ENCODE measurements around the gene HADHB. TPM values are rescaled to one million over a fixed set of nuclear protein-coding genes. Genes with fewer than 3 reads are reported as not detected.

Gene HADHB
- total and polyA plus RNA-seq, 2 experiments from 2014 or later = 131 to 133 TPM

GRCh38 chr2:26270373-26270772 is 25.6 kb downstream of the HADHB start:
- Histone ChIP-seq H3K9me2 (replicated peaks; ENCODE audit: insufficient read depth) (no peaks in the 10 kb centered on the region), H3K27me3 (no peaks in the 10 kb centered on the region), H3K4me3 (no peak overlapping the region), H2AFZ (no peak overlapping the region), H3K79me2 (no peaks in the 10 kb centered on the region), H3K9me3 (ENCODE audit: low read depth) (no peaks in the 10 kb centered on the region), H4K20me1 (ENCODE audit: insufficient read depth, poor library complexity, severe bottlenecking) (no peaks in the 10 kb centered on the region), H3K27ac (no peak overlapping the region), H3K4me2 (no peak overlapping the region), H3K36me3 (replicated peaks; ENCODE audit: insufficient read depth, low read depth) (no peaks in the 10 kb centered on the region), H3K4me1 (ENCODE audit: insufficient read depth) (no peaks in the 10 kb centered on the region)
- TF ChIP-seq CTCF (IDR thresholded peaks at IDR 0.05; ENCODE audit: poor library complexity) (no peak), EZH2phosphoT487 (IDR thresholded peaks at IDR 0.05; ENCODE audit: low read depth, severe bottlenecking, unreplicated experiment) (no peak), EZH2 (IDR thresholded peaks at IDR 0.05; ENCODE audit: borderline replicate concordance) (no peak)
- no peak for DNase-seq (ENCODE audit: low spot score)

GRCh38 chr2:26273501-26273900 is 28.8 kb downstream of the HADHB start:
- TF ChIP-seq EZH2 (IDR thresholded peaks at IDR 0.05; ENCODE audit: borderline replicate concordance) (no peak), EZH2phosphoT487 (IDR thresholded peaks at IDR 0.05; ENCODE audit: low read depth, severe bottlenecking, unreplicated experiment) (no peak), CTCF (IDR thresholded peaks at IDR 0.05; ENCODE audit: poor library complexity) (no peak)
- H3K9me2 ChIP-seq (replicated peaks; ENCODE audit: insufficient read depth) = no peaks in the 10 kb centered on the region
- WGBS (ENCODE audit: low lambda C conversion rate, missing lambda C conversion rate) = 88% methylated on average over 2 of the region's 2 CpGs
- no peak overlapping the region for H2AFZ ChIP-seq
- H3K27ac ChIP-seq = peak overlapping the region; percentile 38
- H3K4me2 ChIP-seq = no peak overlapping the region
- H3K4me1 ChIP-seq (ENCODE audit: insufficient read depth) = no peaks in the 10 kb centered on the region
- H3K9me3 ChIP-seq (ENCODE audit: low read depth) = no peaks in the 10 kb centered on the region
- no peaks in the 10 kb centered on the region for H3K79me2 ChIP-seq
- H3K4me3 ChIP-seq = no peak overlapping the region
- no peaks in the 10 kb centered on the region for H3K36me3 ChIP-seq (replicated peaks; ENCODE audit: insufficient read depth, low read depth)
- DNase-seq (ENCODE audit: low spot score) = no peak
- no peaks in the 10 kb centered on the region for H3K27me3 ChIP-seq
- H4K20me1 ChIP-seq (ENCODE audit: insufficient read depth, poor library complexity, severe bottlenecking) = no peaks in the 10 kb centered on the region

GRCh38 chr2:26274058-26274613 is 29.4 kb downstream of the HADHB start:
- peak; percentile 70 for DNase-seq (ENCODE audit: low spot score)

More at GRCh38 chr2:26274058-26274613, 29.4 kb downstream of the HADHB start:
- H2AFZ ChIP-seq = no peak overlapping the region
- WGBS (ENCODE audit: low lambda C conversion rate, missing lambda C conversion rate) = 70% methylated on average over 5 of the region's 5 CpGs
- H3K36me3 ChIP-seq (replicated peaks; ENCODE audit: insufficient read depth, low read depth) = no peaks in the 10 kb centered on the region
- H3K9me3 ChIP-seq (ENCODE audit: low read depth) = no peaks in the 10 kb centered on the region
- TF ChIP-seq CTCF (IDR thresholded peaks at IDR 0.05; ENCODE audit: poor library complexity) (no peak), EZH2 (IDR thresholded peaks at IDR 0.05; ENCODE audit: borderline replicate concordance) (no peak), EZH2phosphoT487 (IDR thresholded peaks at IDR 0.05; ENCODE audit: low read depth, severe bottlenecking, unreplicated experiment) (no peak)
- H3K79me2 ChIP-seq = no peaks in the 10 kb centered on the region
- peak overlapping the region; percentile 59 for H3K27ac ChIP-seq
- H3K27me3 ChIP-seq = no peaks in the 10 kb centered on the region
- H3K9me2 ChIP-seq (replicated peaks; ENCODE audit: insufficient read depth) = no peaks in the 10 kb centered on the region
- H3K4me2 ChIP-seq = no peak overlapping the region
- H3K4me3 ChIP-seq = no peak overlapping the region
- H3K4me1 ChIP-seq (ENCODE audit: insufficient read depth) = no peaks in the 10 kb centered on the region
- no peaks in the 10 kb centered on the region for H4K20me1 ChIP-seq (ENCODE audit: insufficient read depth, poor library complexity, severe bottlenecking)
